Cardiac fibroblast (primary cell): ENCODE measurements around the gene MAGOH.
A peak's percentile ranks its signal among the peaks of the same experiment; 100 is the strongest.
"Not testable (repeated sequence)": the region's sequence is repeated elsewhere in the genome, so short reads cannot be mapped to it uniquely, and the experiment has no call there.

ENCODE experiments used
- DNase-seq, 2 donors: peaks; one replicate each; pipeline versions ENCODE4 v3.0.0 to v3.0.0-alpha.2; 2010; ENCODE audit warnings: low read depth in 2 of 2
- H3K4me3 ChIP-seq, 2 donors: replicated peaks in 1 of 2; 1 replicate in 1 of 2; 2 replicates in 1 of 2; pipeline ENCODE4 v1.5.1; 2011; ENCODE audit warnings: low read depth in 2 of 2, low read length in 2 of 2, mild to moderate bottlenecking in 2 of 2, moderate library complexity in 1 of 2
- TF ChIP-seq, protein P1 (sequence below): IDR thresholded peaks from one replicate; pipeline ENCODE4 v1.5.1; 2011; ENCODE audit warnings: low read depth, mild to moderate bottlenecking, low read length, inconsistent platforms

MAGOH gene

DNA sequence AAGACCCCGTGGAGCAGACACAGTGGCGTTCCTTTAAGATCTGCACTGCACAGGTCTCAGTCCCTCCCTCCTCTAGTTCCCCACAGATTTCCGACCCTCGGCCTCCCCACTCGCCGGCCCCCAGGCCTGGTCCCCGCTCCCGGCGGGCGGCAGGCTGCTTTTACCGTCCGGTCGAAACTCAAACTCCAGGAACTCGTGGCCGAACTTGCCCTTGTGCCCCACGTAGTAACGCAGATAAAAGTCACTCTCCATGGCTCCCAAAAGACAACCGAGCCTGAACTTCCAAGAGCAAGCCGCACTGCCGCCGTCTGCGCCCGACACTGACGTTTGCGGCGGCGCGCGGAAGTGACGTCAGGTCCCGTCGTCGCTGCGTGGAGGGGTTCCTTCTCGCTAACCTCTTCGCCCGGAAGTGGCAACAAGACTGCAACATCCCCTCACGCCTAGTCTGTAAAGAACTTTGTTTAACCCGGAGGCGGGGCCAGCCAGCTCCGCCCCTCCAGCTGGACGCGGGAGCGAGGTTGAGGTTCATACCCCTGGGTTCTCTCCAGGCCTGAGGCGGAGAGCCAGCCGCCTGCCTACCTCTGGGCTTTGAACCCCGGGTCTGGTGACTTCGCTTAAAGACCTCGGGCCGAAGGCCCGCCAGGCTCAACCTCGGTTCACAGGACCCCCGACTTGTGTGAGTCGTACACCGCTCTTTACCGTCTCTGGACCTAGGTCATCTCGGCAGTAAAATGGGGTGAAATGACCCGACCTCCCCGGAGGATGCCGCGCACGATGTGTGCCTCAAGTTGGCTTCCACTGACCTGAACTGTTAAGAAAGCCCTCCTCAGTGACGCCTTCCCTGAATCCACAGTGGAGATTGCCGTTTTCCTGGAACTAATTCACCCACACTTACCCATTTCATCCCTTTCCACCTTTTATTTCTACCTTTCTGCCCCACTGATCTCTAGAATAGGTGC is at the start of gene MAGOH:
Gene MAGOH, minus strand, starts transcription at position 322 of the 959 bp plus-strand sequence. Its CDS starts 70 bp downstream, at position 252.
- TF ChIP-seq, protein P1, sequence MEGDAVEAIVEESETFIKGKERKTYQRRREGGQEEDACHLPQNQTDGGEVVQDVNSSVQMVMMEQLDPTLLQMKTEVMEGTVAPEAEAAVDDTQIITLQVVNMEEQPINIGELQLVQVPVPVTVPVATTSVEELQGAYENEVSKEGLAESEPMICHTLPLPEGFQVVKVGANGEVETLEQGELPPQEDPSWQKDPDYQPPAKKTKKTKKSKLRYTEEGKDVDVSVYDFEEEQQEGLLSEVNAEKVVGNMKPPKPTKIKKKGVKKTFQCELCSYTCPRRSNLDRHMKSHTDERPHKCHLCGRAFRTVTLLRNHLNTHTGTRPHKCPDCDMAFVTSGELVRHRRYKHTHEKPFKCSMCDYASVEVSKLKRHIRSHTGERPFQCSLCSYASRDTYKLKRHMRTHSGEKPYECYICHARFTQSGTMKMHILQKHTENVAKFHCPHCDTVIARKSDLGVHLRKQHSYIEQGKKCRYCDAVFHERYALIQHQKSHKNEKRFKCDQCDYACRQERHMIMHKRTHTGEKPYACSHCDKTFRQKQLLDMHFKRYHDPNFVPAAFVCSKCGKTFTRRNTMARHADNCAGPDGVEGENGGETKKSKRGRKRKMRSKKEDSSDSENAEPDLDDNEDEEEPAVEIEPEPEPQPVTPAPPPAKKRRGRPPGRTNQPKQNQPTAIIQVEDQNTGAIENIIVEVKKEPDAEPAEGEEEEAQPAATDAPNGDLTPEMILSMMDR, result no peak
- peak; percentile 96 to 97 for DNase-seq

DNA sequence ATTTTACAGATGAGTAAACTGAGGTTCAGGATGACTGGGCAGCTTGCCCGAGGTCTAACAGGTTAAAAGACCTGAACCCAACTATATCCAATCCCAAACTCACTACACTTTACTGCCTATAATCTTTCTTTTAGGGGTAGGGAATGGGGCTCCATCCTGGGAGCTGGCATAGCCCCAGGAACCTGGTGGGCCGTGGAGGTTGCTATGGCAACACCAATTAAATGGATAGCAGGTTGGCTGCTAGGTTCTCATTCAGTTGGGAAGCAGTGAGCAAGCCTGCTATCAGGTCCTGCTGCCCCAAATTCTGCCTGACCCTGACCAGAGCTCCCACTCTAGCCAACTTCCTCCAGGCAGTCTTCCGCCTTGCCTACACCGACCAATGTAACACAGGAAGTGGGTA is 48.6 kb upstream of the MAGOH start:
- TF ChIP-seq, protein P1, result no peak
- DNase-seq, result no peak
- H3K4me3 ChIP-seq, result no peak overlapping the region

More for the DNA sequence above, at the start of gene MAGOH:
- peak within 1 kb of the TSS; percentile 99 for H3K4me3 ChIP-seq

DNA sequence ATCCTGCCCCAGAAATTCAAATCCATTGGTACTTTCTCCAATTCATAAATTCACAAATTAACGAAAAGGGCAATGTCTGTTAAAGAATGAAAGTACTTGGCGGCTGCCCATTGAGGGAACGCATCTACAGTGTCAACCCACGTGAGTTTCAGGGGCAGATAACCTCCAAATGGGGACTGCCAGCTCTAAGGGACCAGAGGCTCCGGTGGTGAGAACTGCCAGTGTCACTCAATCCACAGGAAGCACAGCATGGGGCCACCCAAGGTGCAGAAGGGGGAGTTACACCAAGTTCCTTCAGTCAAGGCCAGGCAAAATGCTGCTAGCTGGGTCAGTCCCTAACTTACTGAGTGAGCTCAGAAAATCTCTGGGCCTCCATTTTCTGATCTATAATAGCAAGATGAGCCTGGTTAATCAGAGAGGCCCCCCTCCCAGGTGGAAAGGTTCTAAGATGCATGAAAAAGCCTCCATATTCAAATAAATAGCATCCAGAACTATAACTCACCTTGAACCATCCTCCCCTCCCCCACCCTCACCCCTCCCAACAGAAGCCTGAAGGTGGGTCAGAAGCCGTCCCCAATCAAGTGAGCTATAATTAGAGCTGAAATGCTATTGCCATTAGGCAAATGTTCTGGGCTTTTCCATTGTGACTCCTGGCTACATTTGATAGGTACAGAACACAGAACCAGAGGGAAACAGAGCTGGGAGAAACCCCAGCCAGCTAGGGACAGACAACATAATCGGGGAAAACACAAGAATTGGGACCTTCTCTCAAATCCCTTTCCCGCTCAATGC is 47.8 kb upstream of the MAGOH start:
- no peak overlapping the region for H3K4me3 ChIP-seq
- DNase-seq, result no peak
- TF ChIP-seq, protein P1, result no peak

DNA sequence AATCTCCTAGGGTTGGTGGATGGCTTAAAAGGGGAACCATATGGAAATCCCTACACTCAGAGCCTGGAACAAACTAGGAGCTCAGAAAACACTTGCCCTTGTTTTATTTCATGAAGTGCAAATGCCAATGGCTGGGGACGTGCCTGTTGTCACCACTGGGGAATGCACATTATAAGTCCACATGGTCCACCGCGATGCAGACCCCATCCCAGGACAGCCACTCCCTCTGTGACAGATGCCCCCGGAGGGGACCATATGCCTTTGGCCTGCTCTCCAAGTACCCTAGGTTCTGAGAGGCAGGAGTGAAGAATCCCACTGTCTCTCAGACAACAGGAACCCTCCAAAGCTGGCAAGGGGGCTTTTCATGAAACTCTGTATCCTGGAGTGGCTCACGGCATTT is 47.2 kb upstream of the MAGOH start:
- H3K4me3 ChIP-seq, result no peak overlapping the region
- TF ChIP-seq, protein P1, result no peak
- DNase-seq, result no peak

DNA sequence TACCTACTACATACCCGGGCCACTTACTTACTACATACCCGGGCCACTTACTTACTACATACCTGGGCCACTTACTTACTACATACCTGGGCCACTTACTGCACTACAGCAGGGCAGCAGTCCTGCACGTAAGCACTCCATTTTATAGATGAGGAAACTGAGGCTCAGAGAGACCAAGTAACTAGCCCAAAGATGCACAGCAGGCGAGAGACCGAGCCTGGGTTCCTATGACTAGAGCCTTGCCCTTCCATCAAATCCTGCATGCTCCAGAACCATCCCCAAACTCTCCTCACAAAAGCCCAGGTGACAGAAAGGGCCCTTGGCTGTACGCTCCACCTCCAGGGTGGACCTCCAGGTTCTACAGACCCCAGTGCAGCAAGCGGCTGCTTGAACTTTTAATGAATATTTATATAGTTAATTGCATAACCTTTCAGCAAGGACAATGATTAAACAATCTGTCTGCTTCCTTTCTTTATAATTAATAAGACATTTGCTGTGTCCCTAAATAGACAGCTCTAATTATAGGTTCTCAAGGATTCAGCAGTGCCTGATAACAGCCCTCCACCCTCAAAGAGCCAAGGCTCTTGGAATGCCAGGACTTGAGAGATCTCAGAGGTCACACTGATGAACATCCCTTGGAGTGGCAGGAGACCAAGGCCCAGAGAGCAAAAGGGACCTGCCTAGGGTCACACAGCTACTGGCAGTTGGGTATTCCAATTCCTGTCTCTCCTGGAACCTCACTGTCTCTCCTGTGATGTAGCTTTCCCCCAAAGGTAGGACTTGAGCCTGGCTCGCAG is 46.1 kb upstream of the MAGOH start:
- DNase-seq, result no peak
- TF ChIP-seq, protein P1, result no peak

DNA sequence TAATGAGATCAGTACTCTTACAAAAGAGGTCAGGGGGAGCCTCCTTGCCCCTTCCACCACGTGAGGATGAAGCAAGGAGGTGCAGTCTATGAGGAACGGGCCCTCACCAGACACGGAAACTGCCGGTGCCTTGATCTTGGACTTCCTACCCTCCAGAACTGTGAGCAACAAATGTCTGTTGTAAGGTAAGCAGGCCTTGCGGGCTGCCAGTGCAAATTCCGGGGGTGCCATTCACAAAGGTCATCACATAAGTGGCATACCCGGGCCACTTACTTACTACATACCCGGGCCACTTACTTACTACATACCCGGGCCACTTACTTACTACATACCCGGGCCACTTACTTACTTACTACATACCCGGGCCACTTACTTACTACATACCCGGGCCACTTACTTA is 44.8 kb upstream of the MAGOH start:
- DNase-seq, H3K4me3 ChIP-seq: not testable (repeated sequence)

More for the DNA sequence above, 46.1 kb upstream of the MAGOH start:
- H3K4me3 ChIP-seq, result no peak overlapping the region
